HEK293 (cell line): ENCODE data around the gene CYP39A1.

Experiments used
- CTCF ChIA-PET: fragments of 350-600 bp; formaldehyde crosslinking; extraction: SDS; loops from one replicate; lab custom pipeline; 2021; ENCODE audit warnings: antibody characterized with exemption; lab: Yijun Ruan, JAX
- POLR2A ChIA-PET: fragments of 300-600 bp; formaldehyde crosslinking; extraction: SDS; loops from one replicate; lab custom pipeline; 2020; ENCODE audit warnings: antibody characterized with exemption, inconsistent platforms; lab: Yijun Ruan, JAX
- H3K27ac ChIP-seq: fragments of 200-500 bp; sonication (Bioruptor generic); 2 replicates; pipeline ENCODE4 v1.5.1; 2014; ENCODE audit warnings: low read depth, low read length, control low read depth, inconsistent platforms; ENCODE audit errors: extremely low read depth
- H3K36me3 ChIP-seq, 2 experiments: fragments of 200-500 bp in 1 of 2; sonication (Bioruptor generic) in 1 of 2; 1 replicate in 1 of 2; 2 replicates in 1 of 2; pipeline ENCODE4 v1.5.1; 2014 to 2017; ENCODE audit warnings: inconsistent platforms in 2 of 2, low read length in 2 of 2; ENCODE audit not compliant: control insufficient read depth in 2 of 2, insufficient read depth in 1 of 2
- H3K4me1 ChIP-seq: fragments of 200-500 bp; sonication (Bioruptor generic); 2 replicates; pipeline ENCODE4 v1.5.1; 2014; ENCODE audit warnings: mild to moderate bottlenecking, low read length, inconsistent platforms; ENCODE audit not compliant: control insufficient read depth, insufficient read depth
- H3K4me3 ChIP-seq: 2 replicates; pipeline ENCODE4 v1.5.1; 2011; ENCODE audit warnings: low read depth, mild to moderate bottlenecking, control low read depth, low read length, moderate library complexity
- H3K9me3 ChIP-seq: fragments of 200-500 bp; sonication (Bioruptor generic); 2 replicates; pipeline ENCODE4 v1.5.1; 2014; ENCODE audit warnings: low read depth, low read length, inconsistent platforms; ENCODE audit not compliant: control insufficient read depth, insufficient read depth
- GLI2 ChIP-seq: fragments of 450-650 bp; formaldehyde crosslinking; IDR thresholded peaks from 2 replicates; pipeline ENCODE4; 2017; ENCODE audit warnings: missing biosample characterization, missing genetic modification characterization, low read depth, borderline replicate concordance
- GLIS2 ChIP-seq: fragments of 450-650 bp; formaldehyde crosslinking; IDR thresholded peaks from 2 replicates; pipeline ENCODE4 v1.5.1; 2016; ENCODE audit warnings: missing biosample characterization, missing genetic modification characterization
- KLF8 ChIP-seq: fragments of 450-650 bp; formaldehyde crosslinking; IDR thresholded peaks from 2 replicates; pipeline ENCODE4 v1.5.1; 2016; ENCODE audit warnings: missing biosample characterization, missing genetic modification characterization
- KLF9 ChIP-seq: fragments of 450-650 bp; formaldehyde crosslinking; IDR thresholded peaks from 2 replicates; pipeline ENCODE4 v1.5.1; 2016; ENCODE audit warnings: missing biosample characterization, missing genetic modification characterization, low read depth
- OSR2 ChIP-seq: fragments of 450-650 bp; formaldehyde crosslinking; IDR thresholded peaks from 2 replicates; pipeline ENCODE4 v1.5.1; 2016; ENCODE audit warnings: missing biosample characterization, missing genetic modification characterization
- PRDM1 ChIP-seq: fragments of 450-650 bp; formaldehyde crosslinking; IDR thresholded peaks from 2 replicates; pipeline ENCODE4; 2016; ENCODE audit warnings: missing biosample characterization, missing genetic modification characterization
- PRDM10 ChIP-seq: fragments of 450-650 bp; formaldehyde crosslinking; IDR thresholded peaks from 2 replicates; pipeline ENCODE4 v1.5.1; 2016; ENCODE audit warnings: missing biosample characterization, missing genetic modification characterization
- REPIN1 ChIP-seq: fragments of 450-650 bp; formaldehyde crosslinking; IDR thresholded peaks from 2 replicates; pipeline ENCODE4 v1.5.1; 2017; ENCODE audit warnings: missing biosample characterization, missing genetic modification characterization, low read depth
- SETDB1 ChIP-seq: IDR thresholded peaks from one replicate; pipeline ENCODE4 v1.6.1; 2017; ENCODE audit warnings: mild to moderate bottlenecking, low read length, moderate library complexity, mixed read lengths; ENCODE audit not compliant: insufficient read length
- ZBTB7A ChIP-seq: fragments of 450-650 bp; formaldehyde crosslinking; IDR thresholded peaks from 2 replicates; pipeline ENCODE4 v1.5.1; 2016; ENCODE audit warnings: low read depth, missing biosample characterization, missing genetic modification characterization
- ZEB2 ChIP-seq: fragments of 450-650 bp; formaldehyde crosslinking; IDR thresholded peaks from 2 replicates; pipeline ENCODE4 v1.5.1; 2016; ENCODE audit warnings: missing biosample characterization, missing genetic modification characterization
- ZFHX2 ChIP-seq: fragments of 450-650 bp; formaldehyde crosslinking; conservative IDR thresholded peaks from 2 replicates; pipeline ENCODE4 v1.5.1; 2016; ENCODE audit warnings: missing biosample characterization, missing genetic modification characterization
- ZNF121 ChIP-seq: fragments of 450-650 bp; formaldehyde crosslinking; IDR thresholded peaks from 2 replicates; pipeline ENCODE4 v1.5.1; 2016; ENCODE audit warnings: missing biosample characterization, missing genetic modification characterization
- ZNF175 ChIP-seq: fragments of 450-650 bp; formaldehyde crosslinking; IDR thresholded peaks from 2 replicates; pipeline ENCODE4 v1.5.1; 2016; ENCODE audit warnings: missing biosample characterization, missing genetic modification characterization
- ZNF19 ChIP-seq: fragments of 450-650 bp; formaldehyde crosslinking; IDR thresholded peaks from 2 replicates; pipeline ENCODE4; 2016; ENCODE audit warnings: missing biosample characterization, missing genetic modification characterization, low read depth
- ZNF221 ChIP-seq: fragments of 450-650 bp; formaldehyde crosslinking; IDR thresholded peaks from 2 replicates; pipeline ENCODE4 v1.5.1; 2017; ENCODE audit warnings: missing biosample characterization, missing genetic modification characterization, borderline replicate concordance
- ZNF239 ChIP-seq: fragments of 450-650 bp; formaldehyde crosslinking; IDR thresholded peaks from 2 replicates; pipeline ENCODE4 v1.5.1; 2016; ENCODE audit warnings: missing biosample characterization, missing genetic modification characterization
- ZNF274 ChIP-seq, 2 experiments: fragments of 200-500 bp in 1 of 2; fragments of 450-650 bp in 1 of 2; sonication (Bioruptor generic) in 1 of 2; formaldehyde crosslinking in 1 of 2; IDR thresholded peaks; 2 replicates each; pipeline versions ENCODE4 v1.5.1 to v1.6.1; 2014 to 2016; ENCODE audit warnings: borderline replicate concordance in 1 of 2, inconsistent platforms in 1 of 2, low read length in 1 of 2, missing biosample characterization in 1 of 2, missing genetic modification characterization in 1 of 2
- ZNF292 ChIP-seq: fragments of 450-650 bp; formaldehyde crosslinking; IDR thresholded peaks from 2 replicates; pipeline ENCODE4 v1.5.1; 2016; ENCODE audit warnings: low read depth, missing biosample characterization, missing genetic modification characterization, borderline replicate concordance
- ZNF501 ChIP-seq: fragments of 450-650 bp; formaldehyde crosslinking; IDR thresholded peaks from 2 replicates; pipeline ENCODE4 v1.5.1; 2016; ENCODE audit warnings: missing biosample characterization, missing genetic modification characterization
- ZNF518A ChIP-seq: fragments of 450-650 bp; formaldehyde crosslinking; conservative IDR thresholded peaks from 2 replicates; pipeline ENCODE4 v1.5.1; 2016; ENCODE audit warnings: low read depth, missing biosample characterization, missing genetic modification characterization
- ZNF529 ChIP-seq: fragments of 450-650 bp; formaldehyde crosslinking; IDR thresholded peaks from 2 replicates; pipeline ENCODE4 v1.5.1; 2017; ENCODE audit warnings: missing genetic modification characterization, missing biosample characterization; ENCODE audit not compliant: insufficient replicate concordance
- ZNF624 ChIP-seq: fragments of 450-650 bp; formaldehyde crosslinking; IDR thresholded peaks from 2 replicates; pipeline ENCODE4 v1.5.1; 2017; ENCODE audit warnings: missing biosample characterization, missing genetic modification characterization
- ZNF626 ChIP-seq: fragments of 450-650 bp; sonication (Bioruptor Pico); formaldehyde crosslinking; IDR thresholded peaks from 2 replicates; pipeline ENCODE4 v1.5.1; 2018; ENCODE audit warnings: missing biosample characterization, missing genetic modification characterization, inconsistent platforms
- ZNF768 ChIP-seq: fragments of 450-650 bp; formaldehyde crosslinking; IDR thresholded peaks from 2 replicates; pipeline ENCODE4 v1.5.1; 2018; ENCODE audit warnings: missing biosample characterization, mild to moderate bottlenecking, missing genetic modification characterization
- ZSCAN23 ChIP-seq: fragments of 450-650 bp; formaldehyde crosslinking; IDR thresholded peaks from 2 replicates; pipeline ENCODE4 v1.5.1; 2016; ENCODE audit warnings: missing biosample characterization, missing genetic modification characterization

Gene CYP39A1

GRCh38 chr6:46689657-46690056 lies 37.0 kb upstream of the CYP39A1 start (continued):
- TF ChIP-seq ZSCAN23 (tag by site-specific recombination) (no peak), ZNF624 (no peak), PRDM1 (no peak), ZBTB7A (tag by site-specific recombination) (no peak), ZNF768 (tag by site-specific recombination) (no peak), PRDM10 (no peak), OSR2 (no peak), SETDB1 (no peak), ZNF239 (tag by site-specific recombination) (no peak), ZFHX2 (no peak)
- TF ChIP-seq, all 188 proteins: peak for 0

GRCh38 chr6:46688966-46689335 lies 36.3 kb upstream of the CYP39A1 start:
- no peak for TF ChIP-seq GLIS2 (tag by site-specific recombination)
- no peak for TF ChIP-seq REPIN1 (tag by site-specific recombination)
- no peak for TF ChIP-seq ZNF292 (tag by site-specific recombination)
- no peak for TF ChIP-seq ZNF221 (tag by site-specific recombination)
- CTCF ChIA-PET = no interaction called here
- no peaks in the 10 kb centered on the region for H3K4me1 ChIP-seq
- H3K36me3 ChIP-seq = no peaks in the 10 kb centered on the region
- H3K4me3 ChIP-seq = no peak overlapping the region
- POLR2A ChIA-PET = no interaction called here
- H3K9me3 ChIP-seq = no peaks in the 10 kb centered on the region
- no peak overlapping the region for H3K27ac ChIP-seq

GRCh38 chr6:46688117-46688965 lies 35.7 kb upstream of the CYP39A1 start:
- Histone ChIP-seq H3K36me3 (no peaks in the 10 kb centered on the region; a peak in 1 of 3 replicates), H3K4me3 (no peak overlapping the region), H3K27ac (no peak overlapping the region), H3K9me3 (no peaks in the 10 kb centered on the region), H3K4me1 (no peaks in the 10 kb centered on the region)
- POLR2A ChIA-PET = no interaction called here
- CTCF ChIA-PET = no interaction called here
- TF ChIP-seq GLIS2 (tag by site-specific recombination) = no peak
- TF ChIP-seq ZNF518A (tag by site-specific recombination) = no peak
- no peak for TF ChIP-seq ZNF19 (tag by site-specific recombination)
- no peak for TF ChIP-seq ZNF121 (tag by site-specific recombination)
- no peak for TF ChIP-seq KLF9 (tag by site-specific recombination)
- no peak for TF ChIP-seq ZNF274 (IDR thresholded peaks at IDR 0.05; ENCODE audit: low read length)
- TF ChIP-seq ZNF274 (tag by site-specific recombination; IDR thresholded peaks at IDR 0.05; ENCODE audit: borderline replicate concordance) = no peak
- no peak for TF ChIP-seq ZNF626 (tag by site-specific recombination)
- TF ChIP-seq ZNF529 (tag by site-specific recombination) = no peak
- no peak for TF ChIP-seq ZNF221 (tag by site-specific recombination)
- no peak for TF ChIP-seq KLF8 (tag by site-specific recombination)
- TF ChIP-seq ZNF175 = no peak
- TF ChIP-seq ZEB2 (tag by site-specific recombination) = no peak
- no peak for TF ChIP-seq GLI2 (tag by site-specific recombination)
- TF ChIP-seq ZNF501 (tag by site-specific recombination) = no peak
